NCI-H345 (cell line): ENCODE results near the gene ADAMTS12.
A peak's percentile ranks its signal among the peaks of the same experiment; 100 is the strongest.

ENCODE experiments used
- DNase-seq: peaks from one replicate; lab custom pipeline; 2025; lab: John Stamatoyannopoulos, UW

Gene ADAMTS12

GRCh38 chr5:33901156-33901555 is 9.4 kb upstream of the ADAMTS12 start:
- DNase-seq: no peak

- no peak for DNase-seq
Observed at GRCh38 chr5:33894566-33894965, 2.8 kb upstream of the ADAMTS12 start.

GRCh38 chr5:33892620-33893137 is 889 bp upstream of the ADAMTS12 start:
- peak; percentile 2 for DNase-seq

GRCh38 chr5:33891446-33891787 is 373 bp downstream of the ADAMTS12 start:
- DNase-seq: no peak

GRCh38 chr5:33890131-33891032 is 1.4 kb downstream of the ADAMTS12 start:
- DNase-seq: no peak

GRCh38 chr5:33888587-33888986 is 3.2 kb downstream of the ADAMTS12 start:
- no peak for DNase-seq

GRCh38 chr5:33887268-33887667 is 4.5 kb downstream of the ADAMTS12 start:
- no peak for DNase-seq

GRCh38 chr5:33886283-33886682 is 5.5 kb downstream of the ADAMTS12 start:
- no peak for DNase-seq

- DNase-seq: no peak
Observed at GRCh38 chr5:33885679-33886078, 6.1 kb downstream of the ADAMTS12 start.

- DNase-seq: no peak
Observed at GRCh38 chr5:33883482-33883881, 8.3 kb downstream of the ADAMTS12 start.

GRCh38 chr5:33880319-33880718 is 11.5 kb downstream of the ADAMTS12 start:
- no peak for DNase-seq

GRCh38 chr5:33877449-33877848 is 14.3 kb downstream of the ADAMTS12 start:
- no peak for DNase-seq

- DNase-seq: no peak
Observed at GRCh38 chr5:33867241-33867640, 24.5 kb downstream of the ADAMTS12 start.

GRCh38 chr5:33859177-33859576 is 32.6 kb downstream of the ADAMTS12 start:
- peak; percentile 38 for DNase-seq

GRCh38 chr5:33857037-33857436 is 34.8 kb downstream of the ADAMTS12 start:
- DNase-seq: no peak

- DNase-seq: no peak
Observed at GRCh38 chr5:33855396-33855795, 36.4 kb downstream of the ADAMTS12 start.

- no peak for DNase-seq
Observed at GRCh38 chr5:33854733-33855151, 37.0 kb downstream of the ADAMTS12 start.

- DNase-seq: no peak
Observed at GRCh38 chr5:33852837-33853236, 39.0 kb downstream of the ADAMTS12 start.

- DNase-seq: no peak
Observed at GRCh38 chr5:33852319-33852718, 39.5 kb downstream of the ADAMTS12 start.

GRCh38 chr5:33850100-33850594 is 41.6 kb downstream of the ADAMTS12 start:
- no peak for DNase-seq

GRCh38 chr5:33848554-33848953 is 43.2 kb downstream of the ADAMTS12 start:
- DNase-seq: no peak

GRCh38 chr5:33846851-33847250 is 44.9 kb downstream of the ADAMTS12 start:
- DNase-seq: no peak

GRCh38 chr5:33843579-33843978 is 48.2 kb downstream of the ADAMTS12 start:
- DNase-seq: no peak

- DNase-seq: no peak
Observed at GRCh38 chr5:33842456-33842855, 49.3 kb downstream of the ADAMTS12 start.
